Progenitor cell of endocrine pancreas (in vitro differentiated cells): ENCODE data around the gene TEX22. TPM values are rescaled to one million over a fixed set of nuclear protein-coding genes. Genes with fewer than 3 reads are reported as not detected.

Experiments
- DNase-seq: peaks from one replicate; pipeline ENCODE4 v3.0.0; 2021; ENCODE audit warnings: low spot score; ENCODE audit not compliant: unreplicated experiment
- H3K27ac Mint-ChIP-seq: 2 replicates; pipeline ENCODE4 v1.8.0; 2021; ENCODE audit warnings: mild to moderate bottlenecking, moderate library complexity, mixed read lengths
- H3K27me3 Mint-ChIP-seq: 2 replicates; pipeline ENCODE4 v1.8.0; 2021; ENCODE audit warnings: mixed read lengths
- H3K36me3 Mint-ChIP-seq: 2 replicates; pipeline ENCODE4 v1.8.0; 2022; ENCODE audit warnings: mixed read lengths; ENCODE audit not compliant: insufficient read depth
- H3K4me1 Mint-ChIP-seq: 2 replicates; pipeline ENCODE4 v1.8.0; 2021; ENCODE audit warnings: low read depth, mixed read lengths
- H3K4me3 Mint-ChIP-seq: 2 replicates; pipeline ENCODE4 v1.8.0; 2021; ENCODE audit warnings: low read depth, mild to moderate bottlenecking, moderate library complexity, mixed read lengths
- H3K9me3 Mint-ChIP-seq: 2 replicates; pipeline ENCODE4 v1.8.0; 2021; ENCODE audit warnings: low read depth, mixed read lengths
- total RNA-seq: library from RNA; stranded (reverse); gene quantifications from 2 replicates; pipeline ENCODE4 v1.2.1, GENCODE V29; 2021
- TF ChIP-seq, protein P1 (sequence below): fragments of 200-600 bp; sonication (generic); IDR thresholded peaks from one replicate; pipeline ENCODE4 v1.5.0; 2021; ENCODE audit warnings: antibody characterized with exemption, mild to moderate bottlenecking; ENCODE audit not compliant: unreplicated experiment

TEX22 gene
- total RNA-seq, 1 donor from 2014 or later = 2.4 TPM

DNA sequence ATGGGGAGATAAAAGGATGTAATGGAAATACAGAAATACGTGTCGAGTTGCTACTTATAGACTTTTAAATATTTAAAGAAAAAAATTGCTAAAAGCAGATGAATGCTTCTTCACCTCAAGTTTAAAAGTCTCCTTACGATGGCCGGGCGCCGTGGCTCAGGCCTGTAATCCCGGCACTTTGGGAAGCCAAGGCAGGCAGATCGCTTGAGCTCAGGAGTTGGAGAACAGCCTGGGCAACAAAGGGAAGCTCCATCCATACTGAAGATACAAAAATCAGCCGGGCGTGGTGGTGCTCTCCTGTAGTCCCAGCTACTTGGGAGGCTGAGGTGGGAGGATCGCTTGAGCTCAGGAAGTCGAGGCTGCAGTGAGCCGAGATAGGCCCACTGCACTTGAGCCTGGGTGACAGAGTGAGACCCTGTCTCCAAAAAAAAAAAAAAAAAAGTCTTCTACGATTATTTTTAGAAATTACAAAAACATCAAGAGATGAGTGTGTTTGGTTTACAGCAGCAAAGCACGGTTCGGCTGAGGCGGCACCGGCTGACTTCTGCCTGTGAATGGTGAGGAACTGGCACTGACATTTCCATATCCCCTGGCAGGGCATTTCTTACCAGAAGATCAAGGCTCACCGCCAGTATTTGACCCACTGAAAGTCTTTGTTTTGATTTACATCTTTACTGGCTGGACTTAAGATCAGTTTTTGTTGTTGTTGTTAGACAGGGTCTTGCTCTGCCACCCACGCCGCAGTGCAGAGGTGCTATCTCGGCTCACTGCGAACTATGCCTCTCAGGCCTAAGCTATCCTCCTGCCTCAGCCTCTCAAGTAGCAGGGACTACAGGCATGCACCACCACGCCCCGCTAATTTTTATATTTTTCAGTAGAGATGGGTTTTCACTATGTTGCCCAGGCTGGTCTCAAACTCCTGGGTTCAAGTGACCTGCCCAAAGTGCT lies 17.4 kb downstream of the TEX22 start:
- no peak overlapping the region for H3K27ac Mint-ChIP-seq
- peaks cover 20% of the 10 kb centered on the region for H3K27me3 Mint-ChIP-seq
- peaks cover 13% of the 10 kb centered on the region for H3K4me1 Mint-ChIP-seq
- TF ChIP-seq, protein P1, sequence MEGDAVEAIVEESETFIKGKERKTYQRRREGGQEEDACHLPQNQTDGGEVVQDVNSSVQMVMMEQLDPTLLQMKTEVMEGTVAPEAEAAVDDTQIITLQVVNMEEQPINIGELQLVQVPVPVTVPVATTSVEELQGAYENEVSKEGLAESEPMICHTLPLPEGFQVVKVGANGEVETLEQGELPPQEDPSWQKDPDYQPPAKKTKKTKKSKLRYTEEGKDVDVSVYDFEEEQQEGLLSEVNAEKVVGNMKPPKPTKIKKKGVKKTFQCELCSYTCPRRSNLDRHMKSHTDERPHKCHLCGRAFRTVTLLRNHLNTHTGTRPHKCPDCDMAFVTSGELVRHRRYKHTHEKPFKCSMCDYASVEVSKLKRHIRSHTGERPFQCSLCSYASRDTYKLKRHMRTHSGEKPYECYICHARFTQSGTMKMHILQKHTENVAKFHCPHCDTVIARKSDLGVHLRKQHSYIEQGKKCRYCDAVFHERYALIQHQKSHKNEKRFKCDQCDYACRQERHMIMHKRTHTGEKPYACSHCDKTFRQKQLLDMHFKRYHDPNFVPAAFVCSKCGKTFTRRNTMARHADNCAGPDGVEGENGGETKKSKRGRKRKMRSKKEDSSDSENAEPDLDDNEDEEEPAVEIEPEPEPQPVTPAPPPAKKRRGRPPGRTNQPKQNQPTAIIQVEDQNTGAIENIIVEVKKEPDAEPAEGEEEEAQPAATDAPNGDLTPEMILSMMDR = no peak
- peak overlapping the region; percentile 69 for H3K4me3 Mint-ChIP-seq
- DNase-seq = no peak
- H3K36me3 Mint-ChIP-seq = peaks cover 3% of the 10 kb centered on the region
- H3K9me3 Mint-ChIP-seq = no peaks in the 10 kb centered on the region

DNA sequence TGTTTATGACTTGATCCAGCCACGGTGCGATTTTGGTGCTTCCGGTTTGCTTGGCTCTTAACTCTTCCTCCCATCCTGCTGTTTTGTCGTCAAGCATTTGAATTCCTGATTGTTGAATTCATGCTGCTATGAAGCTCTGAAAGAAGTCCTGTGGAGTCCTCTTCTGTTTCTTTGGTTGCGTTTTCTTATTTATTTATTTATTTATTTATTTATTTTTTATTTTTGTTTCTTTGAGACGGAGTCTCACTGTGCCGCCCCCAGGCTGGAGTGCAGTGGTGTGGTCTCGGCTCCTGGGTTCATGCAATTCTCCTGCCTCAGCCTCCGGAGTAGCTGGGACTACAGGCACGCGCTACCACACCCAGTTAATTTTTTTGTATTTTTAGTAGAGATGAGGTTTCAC lies 18.3 kb downstream of the TEX22 start:
- H3K4me3 Mint-ChIP-seq = peak overlapping the region; percentile 36
- TF ChIP-seq, protein P1 = no peak
- DNase-seq = no peak
- peaks cover 17% of the 10 kb centered on the region for H3K27me3 Mint-ChIP-seq
- H3K9me3 Mint-ChIP-seq = no peaks in the 10 kb centered on the region
- H3K4me1 Mint-ChIP-seq = peaks cover 15% of the 10 kb centered on the region
- H3K36me3 Mint-ChIP-seq = peaks cover 3% of the 10 kb centered on the region
- H3K27ac Mint-ChIP-seq = no peak overlapping the region

DNA sequence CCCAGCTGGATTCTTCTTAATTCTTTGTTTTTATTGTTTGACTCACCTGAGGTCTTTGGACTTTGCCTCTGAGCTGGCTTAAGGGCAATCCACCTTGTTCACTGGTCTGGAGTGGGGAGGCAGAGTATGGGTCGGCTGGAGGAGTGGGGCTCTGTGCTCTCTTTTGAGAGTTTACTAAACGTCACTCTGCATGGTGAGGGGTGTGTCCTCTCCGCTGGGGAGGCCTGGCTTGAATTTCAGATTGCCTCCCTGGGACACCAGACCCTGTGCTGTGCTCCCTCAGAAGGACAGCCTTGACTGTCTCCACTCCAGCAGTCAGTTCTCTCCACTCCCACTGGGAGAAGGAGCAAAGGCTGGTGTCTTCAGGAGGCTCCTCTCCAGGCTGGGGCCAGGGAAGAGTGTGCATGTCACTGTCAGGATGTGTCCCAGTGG lies 19.4 kb downstream of the TEX22 start:
- Mint-ChIP-seq H3K9me3 (no peaks in the 10 kb centered on the region), H3K27ac (no peak overlapping the region), H3K27me3 (peaks cover 17% of the 10 kb centered on the region), H3K4me3 (peak overlapping the region; percentile 49), H3K36me3 (peaks cover 3% of the 10 kb centered on the region), H3K4me1 (peaks cover 16% of the 10 kb centered on the region)
- TF ChIP-seq, protein P1 = no peak
- no peak for DNase-seq

DNA sequence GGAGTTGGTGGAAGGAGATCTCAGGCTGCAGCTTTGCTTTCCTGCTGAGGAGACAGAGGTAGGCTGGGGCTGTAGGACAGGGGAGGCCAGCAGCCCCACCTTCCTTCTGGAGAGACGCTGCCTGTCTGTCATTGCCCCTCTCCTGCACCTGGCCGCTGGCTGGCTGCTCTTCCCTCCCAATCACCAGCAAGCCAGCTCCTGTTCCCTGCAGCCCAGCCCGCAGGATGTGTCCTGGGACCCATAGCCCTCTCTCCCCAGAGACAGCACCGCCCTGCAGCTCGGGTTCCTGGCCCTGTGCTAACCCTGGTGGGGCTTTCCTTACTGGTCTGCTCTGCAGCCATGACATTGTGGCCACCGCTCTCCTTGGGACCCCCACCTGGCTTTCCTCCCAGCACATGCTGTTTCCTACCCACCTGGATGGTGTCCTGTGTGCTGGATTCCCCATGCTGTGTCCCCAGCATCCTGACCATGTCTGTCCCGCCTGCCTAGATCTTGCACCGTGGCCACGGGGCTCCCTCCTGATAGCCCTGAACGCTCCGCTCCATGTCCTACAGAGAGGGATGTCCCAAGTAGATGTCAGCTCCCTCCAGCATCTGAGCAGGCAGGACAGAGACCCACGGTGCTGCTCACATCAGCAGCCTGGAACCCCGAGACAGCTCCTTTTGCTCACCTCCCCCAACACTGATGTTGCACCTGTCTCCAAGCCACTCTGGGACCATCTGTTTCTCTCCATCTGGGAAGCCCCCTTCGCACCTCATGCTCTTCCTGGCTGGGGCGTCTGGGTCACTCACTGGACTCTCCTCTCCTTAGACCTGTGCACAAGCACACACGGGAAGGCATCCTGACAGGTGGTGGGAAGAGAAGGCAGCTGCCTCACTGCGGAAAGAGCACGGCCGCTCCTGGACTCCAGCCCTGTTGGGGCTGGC lies 20.2 kb downstream of the TEX22 start:
- TF ChIP-seq, protein P1 = no peak
- Mint-ChIP-seq H3K36me3 (peaks cover 3% of the 10 kb centered on the region), H3K4me3 (peak overlapping the region; percentile 75), H3K4me1 (peaks cover 16% of the 10 kb centered on the region), H3K9me3 (no peaks in the 10 kb centered on the region), H3K27me3 (peaks cover 9% of the 10 kb centered on the region), H3K27ac (peak overlapping the region; percentile 37)
- no peak for DNase-seq
